Heart left ventricle (tissue), 13 donors: ENCODE results near the gene DDX31.

Experiments
- CTCF ChIP-seq, 12 donors: fragments of 200-600 bp; sonication (generic) in 4 of 12; IDR thresholded peaks; one replicate each; pipeline versions ENCODE4 v1.5.0 to v1.8.0; 2018 to 2022; ENCODE audit warnings: antibody characterized with exemption in 12 of 12, mild to moderate bottlenecking in 5 of 12
- POLR2A ChIP-seq, 2 donors: fragments of 450-650 bp; IDR thresholded peaks; one replicate each; pipeline ENCODE4 v1.6.1; 2017; ENCODE audit warnings: antibody characterized with exemption in 2 of 2, mild to moderate bottlenecking in 2 of 2, moderate library complexity in 2 of 2
- donor health status: ischemic (EF 13 %, LVEDD 7.1; RV severe dilation, severe dysfunction).
- donor health status: DM: no; HTN: yes; CAD: no.
- donor health status: DM: no; HTN: no; CAD: no.
- donor health status: ischemic (EF 25% LVEDD 6.9; RV normal size, moderate dysfunction).
- donor health status: ischemic (EF 25% LVEDD 5.7; RV mildly dilated, moderate dysfunction).
- donor health status: ischemic (EF 35%, LVEDD 5.7; RV mildly dilated, moderate dysfunction).
- donor health status: nonischemic (EF 11% LVEDD 7.7; RV severe dilation, severe dysfunction).
- donor health status: DM: yes; HTN: yes; CAD: no.
- donor health status: PGD.
- donor health status: ischemic (EF 29% LVEDD 5.4; RV normal size, mild dysfunction).
- donor health status: nonischemic (EF 23%, LVEDD 6.1; RV moderate dilation, normal function).

GRCh38 chr9:132585954-132586829, 83.6 kb downstream of the DDX31 start:
- TF ChIP-seq POLR2A (IDR thresholded peaks at IDR 0.05) (no peak), CTCF (IDR thresholded peaks at IDR 0.05) (no peak)
